ENCODE data around the gene TOX2.

The TOX2 gene

DNA sequence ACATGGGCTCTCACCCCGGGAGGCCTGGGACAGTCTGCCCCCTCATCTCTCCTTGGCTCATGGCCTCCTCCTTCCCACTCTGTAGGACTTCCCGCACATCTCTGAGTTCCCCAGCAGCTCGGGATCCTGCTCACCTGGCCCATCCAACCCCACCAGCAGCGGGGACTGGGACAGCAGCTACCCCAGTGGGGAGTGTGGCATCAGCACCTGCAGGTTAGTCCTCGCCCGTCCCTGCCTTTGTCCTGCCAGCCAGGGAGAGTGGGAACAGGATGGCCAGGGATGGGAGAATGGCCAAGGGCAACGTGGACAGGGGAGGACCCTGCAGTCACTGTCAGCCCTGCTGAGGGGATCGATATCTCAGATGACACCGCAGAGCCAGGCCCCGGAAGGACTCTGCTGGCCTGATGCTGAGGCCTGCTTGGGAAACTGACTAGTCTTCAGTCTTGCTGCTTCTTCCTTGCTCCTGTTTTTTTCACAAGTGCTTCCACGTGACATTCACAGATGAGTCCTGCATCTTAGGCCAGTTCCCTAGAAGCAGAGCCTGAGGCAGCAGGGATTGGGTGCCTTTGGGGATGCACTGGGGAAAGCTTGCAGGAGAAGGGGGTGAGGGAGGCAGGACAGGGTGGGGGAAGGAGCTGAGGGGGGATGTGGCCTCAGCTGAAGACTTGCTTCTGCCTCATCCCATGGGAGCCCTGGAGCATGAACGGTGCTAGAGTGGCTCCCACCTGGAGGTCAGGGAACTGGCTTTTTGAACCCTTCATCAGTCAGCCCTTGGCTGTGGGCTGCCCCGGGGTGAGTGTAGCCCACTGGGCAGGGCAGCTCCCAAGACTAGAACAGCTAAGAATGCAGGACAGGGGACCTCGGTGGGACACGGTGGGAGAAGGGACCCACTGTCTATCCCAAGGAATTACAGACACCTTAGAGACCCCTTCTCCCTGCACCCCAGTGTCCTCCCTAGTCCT is 152.3 kb downstream of the TOX2 start:
- no peak for DNase-seq

DNA sequence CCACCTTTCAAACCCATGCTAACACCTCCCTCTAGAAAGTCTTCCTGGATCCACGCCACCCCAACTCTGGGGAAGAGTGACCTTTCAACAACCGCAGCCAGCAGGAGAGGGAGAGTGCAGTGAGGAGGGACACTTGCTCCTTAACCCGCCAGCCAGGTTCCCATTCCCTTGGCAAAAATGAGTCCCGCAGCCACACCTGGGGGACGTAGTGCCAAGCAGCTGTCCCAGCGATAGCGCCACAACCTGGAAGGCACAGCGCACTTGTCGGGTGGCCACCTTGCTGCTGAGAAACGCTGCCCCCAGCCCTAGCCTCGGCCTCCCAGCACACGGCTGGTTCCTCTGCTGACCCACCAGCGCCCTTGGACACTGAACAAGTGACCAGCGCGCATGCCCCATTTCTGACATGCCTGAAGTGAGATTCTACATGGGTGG is 153.0 kb downstream of the TOX2 start:
- no peak for DNase-seq

DNA sequence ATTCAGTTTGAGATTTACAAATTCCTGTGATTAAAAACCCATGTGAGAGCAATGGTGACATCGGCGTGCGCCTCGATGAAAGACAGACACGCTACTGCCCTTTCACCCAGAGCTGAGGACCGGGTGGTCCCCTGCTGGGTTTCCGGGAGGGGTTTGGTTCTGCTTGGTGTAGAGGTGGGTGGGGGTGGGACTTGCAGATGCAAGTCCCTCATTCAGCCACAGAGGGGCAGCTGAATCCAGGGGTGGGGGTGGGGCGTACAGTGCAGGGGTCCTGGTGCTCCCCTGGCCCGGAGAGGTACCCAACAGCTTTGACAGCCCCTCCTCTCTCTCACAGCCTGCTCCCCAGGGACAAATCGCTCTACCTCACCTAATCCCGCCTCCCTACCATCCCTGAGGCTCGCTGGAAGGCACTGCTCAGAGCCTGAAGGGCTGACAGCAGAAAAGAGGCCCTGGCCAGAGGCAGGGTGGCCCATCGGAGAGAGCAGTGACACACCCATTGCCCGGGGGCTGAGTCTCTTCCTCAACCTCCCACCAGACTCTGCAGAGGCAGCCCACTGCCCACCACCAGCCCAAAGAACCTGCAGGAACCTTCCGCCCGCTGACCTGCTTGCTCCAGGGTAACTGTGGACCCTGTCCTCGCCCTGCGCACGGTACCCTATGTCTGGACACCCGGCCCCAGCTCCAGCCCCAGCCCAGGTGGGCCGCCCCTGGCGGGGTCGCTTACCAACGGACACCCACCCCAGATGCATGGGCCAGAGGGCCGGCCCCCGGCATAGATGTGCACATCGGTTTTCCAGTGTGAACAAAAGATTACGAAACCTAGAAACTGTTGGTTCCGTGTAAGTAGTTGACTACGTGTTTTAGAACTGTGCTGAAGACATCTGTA is 153.9 kb downstream of the TOX2 start:
- no peak for DNase-seq

DNA sequence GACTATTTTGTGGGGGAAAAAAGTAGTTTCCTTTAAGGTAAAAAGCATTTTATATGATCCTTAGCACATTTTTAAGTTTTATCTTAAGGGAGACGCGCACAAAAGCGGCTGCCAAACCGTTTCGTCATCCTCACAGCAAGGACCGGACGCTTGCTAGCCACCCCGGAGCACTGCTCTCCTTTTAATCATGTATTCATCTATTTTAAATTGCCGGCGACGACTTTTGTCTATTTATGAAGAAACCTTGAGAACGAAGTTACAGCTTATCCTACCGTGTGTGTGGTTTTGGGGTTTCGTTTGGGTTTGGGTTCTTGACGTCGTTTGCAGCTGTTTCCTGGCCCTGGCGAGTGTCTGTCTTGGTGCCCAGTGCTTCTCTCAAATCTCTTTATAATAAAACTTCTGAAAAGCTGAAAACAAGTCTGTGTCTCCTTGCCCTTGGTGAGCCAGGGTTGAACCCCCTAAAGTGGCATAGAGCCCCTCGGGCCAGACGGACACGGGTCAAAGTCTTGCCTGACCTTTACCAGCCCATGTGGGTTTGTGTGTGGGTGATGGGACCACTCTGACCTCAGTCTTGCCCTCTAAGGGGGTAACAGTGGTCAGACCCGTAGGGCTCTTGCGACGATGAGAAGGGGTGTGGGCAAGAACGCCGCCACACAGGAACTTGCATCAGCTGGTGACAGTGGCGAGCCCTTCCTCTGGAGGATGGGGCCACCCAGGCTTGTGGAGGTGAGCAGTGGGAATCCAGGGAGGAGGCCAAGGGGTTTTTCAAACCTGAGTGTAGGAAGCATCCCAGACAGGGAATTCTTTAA is 154.8 kb downstream of the TOX2 start:
- DNase-seq: no peak

DNA sequence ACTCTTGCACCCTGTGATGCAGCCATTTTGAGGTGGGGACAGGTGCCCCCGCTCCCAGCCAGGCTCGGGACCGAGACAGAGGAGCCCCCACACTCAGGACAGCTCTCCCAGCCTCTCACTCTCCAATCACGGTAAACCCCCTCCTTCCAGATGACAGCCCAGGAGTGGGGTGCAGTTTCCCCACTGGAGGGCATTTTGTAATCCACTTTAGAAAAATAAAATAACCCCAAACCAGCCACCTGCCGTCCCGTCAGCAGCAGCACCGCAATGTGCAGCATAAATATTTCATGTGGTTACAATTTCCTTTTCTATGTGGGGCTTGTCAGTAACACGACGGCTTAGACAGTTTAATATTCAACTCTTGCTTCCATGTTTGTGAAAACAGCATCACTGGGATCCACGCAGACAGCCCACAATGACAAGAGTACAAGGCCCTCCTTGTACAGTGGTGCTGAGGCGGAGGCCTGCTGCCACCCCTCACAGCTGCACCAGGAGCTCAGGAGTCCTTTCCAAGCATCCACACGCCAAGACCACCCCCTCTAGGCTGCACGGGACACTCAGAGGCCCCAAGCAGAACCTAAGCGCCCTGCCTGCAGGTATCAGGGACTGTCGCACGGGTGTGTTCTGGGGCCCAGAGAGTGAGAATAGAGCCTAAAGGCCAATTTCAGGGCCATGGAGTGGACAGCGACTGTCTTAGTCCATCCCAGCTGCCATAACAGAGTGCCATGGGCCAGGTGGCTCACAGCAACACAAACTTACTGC is 155.7 kb downstream of the TOX2 start:
- no peak for DNase-seq

DNA sequence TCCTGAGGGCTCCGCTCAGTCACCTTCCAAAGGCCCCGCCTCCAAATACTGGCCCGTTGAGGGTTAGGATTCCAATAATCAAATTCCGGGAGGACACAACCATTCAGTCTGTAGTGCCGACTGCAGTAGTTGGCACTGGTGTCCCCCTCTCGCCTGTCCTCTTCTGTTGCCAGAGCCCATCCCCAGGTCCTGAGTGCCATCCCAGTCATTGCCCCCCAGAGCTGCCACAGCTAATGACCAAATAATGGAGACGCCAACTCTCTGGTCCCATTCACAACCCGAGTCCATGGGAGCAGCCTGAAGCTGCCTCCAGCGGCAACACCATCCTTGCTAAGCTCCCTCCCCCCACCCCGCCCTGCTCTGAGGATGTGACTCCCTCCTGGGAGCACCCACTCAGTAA is 156.4 kb downstream of the TOX2 start:
- no peak for DNase-seq

DNA sequence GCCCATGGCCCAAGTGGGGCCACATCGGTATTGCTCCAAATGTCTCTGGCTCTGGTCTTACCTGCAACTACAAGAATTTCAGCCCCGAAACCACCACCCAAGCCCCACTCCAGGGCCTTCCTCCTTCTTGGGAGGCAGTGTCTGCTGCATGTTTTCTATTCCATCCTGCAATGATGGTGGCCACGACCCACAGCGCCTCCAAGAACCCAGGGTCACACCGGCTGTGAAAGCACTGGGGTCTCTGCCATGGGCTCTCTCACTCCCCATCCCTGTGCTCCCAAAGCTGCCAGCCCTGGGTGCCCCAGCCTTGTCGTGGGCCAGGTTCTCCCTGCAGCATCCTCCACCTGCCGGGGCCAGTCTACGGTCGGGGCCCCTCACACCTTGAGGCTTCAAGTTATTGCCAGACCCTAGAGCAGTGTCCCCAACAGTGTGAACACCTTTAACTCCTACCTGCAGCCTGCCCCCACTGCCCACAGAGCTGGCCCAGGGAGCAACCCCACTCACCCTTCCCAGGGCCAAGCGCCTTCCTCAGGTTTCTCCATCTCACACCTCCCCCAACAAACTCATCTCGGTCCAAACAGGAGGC is 157.0 kb downstream of the TOX2 start:
- DNase-seq: no peak

DNA sequence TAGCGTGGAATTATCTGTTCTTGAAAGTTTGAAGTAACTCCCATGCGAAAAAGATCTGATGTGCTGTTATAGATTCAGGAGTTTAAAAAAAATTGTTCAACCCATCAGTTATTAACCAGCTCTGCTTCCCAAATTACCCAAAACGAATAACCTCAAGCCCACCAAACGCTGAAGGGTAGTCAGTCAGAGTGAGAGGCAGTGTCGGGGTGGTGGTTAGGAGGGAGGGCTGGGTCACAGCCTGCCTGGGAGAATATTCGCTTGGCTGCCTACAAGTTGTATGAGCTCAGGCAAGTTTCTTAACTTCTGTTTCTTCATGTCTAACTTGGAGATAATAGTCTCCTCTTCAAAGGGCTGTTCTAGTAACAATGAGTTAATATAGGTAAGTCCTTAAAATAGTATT is 157.7 kb downstream of the TOX2 start:
- DNase-seq: no peak

DNA sequence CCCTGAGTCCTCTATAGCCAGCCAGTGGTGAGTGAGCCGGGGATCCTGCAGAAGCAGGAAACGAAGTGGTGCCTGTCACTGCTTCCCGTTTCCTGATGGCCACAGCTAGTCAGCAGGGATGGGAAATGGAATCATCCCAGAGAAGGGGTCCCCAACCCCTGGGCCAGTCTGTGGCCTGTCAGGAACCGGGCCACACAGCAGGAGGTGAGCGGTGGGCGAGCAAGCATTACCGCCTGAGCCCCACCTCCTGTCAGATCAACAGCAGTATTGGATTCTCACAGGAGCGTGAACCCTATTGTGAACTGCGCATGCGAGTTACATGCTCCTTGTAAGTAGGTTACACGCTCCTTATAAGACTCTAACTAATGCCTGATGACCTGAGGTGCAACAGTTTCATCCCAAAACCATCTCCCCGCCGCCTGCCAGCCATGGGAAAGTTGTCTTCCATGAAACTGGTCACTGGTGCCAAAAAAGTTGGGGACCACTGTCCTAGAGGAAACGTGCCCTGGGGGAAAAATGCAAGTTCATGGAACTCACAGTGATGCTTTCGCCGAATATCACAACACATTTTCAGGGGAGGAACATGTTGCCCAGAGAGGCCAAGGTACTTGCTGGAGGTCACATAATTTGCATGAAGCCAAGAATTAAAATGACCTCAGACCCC is 158.5 kb downstream of the TOX2 start:
- DNase-seq: no peak

DNA sequence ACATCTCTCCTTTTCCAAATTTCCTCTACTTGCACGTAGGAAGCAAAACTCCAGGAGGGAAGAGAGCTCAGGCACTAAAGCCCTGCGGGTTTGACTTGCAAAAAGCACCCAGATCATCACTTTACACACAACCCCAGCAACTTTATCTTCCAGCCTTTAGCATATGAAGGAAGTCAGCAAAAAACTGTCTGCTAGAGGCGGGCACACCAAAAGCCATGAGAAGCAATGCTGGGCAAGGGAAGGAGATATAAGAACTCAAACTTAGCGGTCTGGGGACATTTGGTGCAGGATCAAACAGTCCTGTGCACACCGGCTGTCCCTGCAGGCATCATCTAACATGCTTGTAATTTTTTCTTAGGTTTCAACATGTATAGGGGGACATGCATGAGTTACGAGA is 159.0 kb downstream of the TOX2 start:
- no peak for DNase-seq

DNA sequence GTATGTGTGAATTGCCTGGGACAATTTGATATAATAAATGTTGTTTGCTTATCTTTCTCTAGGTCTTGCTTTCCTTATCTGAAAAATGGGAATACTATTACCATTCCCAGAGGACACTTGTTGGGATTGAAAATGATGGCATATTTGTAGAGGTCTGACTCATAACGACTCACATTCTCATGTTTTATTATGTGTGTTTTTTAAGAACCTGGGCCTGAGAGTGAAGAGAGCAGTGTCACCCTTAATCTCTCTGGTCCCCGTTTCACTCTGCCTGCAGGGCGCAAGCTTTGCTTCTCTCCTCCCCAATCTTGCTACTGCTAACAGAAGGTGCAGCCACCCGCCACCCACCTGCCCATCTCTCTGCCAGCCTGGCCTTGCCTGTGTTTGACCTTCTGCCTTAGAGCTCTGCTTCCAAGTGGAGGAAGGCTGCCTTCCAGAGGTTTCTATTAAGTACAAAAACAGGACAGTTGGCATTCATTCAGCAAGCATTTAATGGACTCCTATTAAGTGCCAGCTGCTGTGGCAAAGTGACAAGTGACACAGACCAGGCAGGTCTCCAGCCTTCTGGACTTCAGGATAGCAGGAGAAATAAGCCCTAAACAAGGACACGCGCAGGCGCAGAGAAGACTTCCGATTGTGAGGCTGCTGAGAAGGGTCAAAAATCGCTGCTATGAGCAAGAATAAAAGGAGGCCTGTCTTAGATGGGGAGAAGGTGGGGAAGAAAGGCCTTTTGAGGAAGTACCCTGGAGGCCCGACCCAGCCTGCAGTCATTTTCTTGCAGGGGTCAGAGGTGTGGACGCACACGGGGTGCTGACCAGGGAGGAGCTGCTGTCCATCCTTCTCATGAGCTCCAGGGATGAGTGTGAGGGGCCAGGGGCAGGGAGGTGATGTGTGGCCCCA is 159.8 kb downstream of the TOX2 start:
- DNase-seq: no peak

DNA sequence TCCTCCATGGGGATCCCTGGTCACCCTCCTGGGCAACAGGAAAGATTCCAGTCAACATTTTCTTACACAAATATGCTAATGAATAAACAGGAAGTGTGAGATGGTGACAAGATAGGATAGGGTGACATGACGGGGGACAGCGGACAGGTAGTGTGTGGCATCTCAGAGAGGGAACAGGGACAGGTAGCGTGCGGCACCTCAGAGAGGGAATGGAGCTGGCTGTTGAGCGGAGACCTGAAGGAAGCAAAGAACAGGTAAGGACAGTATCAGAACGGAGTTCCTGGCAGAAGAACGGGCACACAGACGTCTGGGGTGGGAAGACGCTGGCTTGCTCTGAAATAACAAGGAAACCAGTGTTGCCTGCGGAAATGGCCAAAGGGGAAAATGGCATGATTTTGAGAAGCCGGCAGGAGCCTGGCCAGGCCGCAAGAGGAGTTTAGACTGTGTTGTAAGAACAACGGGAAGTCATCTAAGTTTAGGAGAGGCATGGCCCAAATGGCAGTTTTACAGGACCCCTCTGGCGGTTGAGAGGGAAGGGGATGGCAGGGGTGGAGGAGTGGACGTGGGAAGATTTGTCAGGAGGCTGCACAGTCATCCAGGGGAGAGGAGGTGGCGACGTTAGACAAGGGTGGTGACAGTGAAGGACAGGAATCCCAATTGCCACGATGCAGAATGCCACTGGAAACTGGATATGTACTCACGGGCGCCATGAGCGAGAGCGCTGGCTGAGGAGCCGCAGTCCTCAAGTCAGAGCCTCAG is 160.7 kb downstream of the TOX2 start:
- no peak for DNase-seq

DNA sequence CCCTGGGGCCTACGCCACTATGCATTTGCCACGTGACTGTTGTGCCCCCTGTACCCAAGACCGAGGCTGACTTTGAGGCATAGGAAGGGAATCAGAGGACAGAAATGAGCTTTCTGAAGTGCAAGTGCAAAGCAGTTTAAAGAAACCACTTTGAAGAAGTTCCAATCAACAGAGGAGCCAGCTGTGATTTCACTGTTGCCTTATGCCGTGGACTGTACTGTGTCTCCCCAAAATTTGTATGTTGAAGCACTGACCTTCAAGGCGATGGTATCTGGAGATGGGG is 161.2 kb downstream of the TOX2 start:
- no peak for DNase-seq

DNA sequence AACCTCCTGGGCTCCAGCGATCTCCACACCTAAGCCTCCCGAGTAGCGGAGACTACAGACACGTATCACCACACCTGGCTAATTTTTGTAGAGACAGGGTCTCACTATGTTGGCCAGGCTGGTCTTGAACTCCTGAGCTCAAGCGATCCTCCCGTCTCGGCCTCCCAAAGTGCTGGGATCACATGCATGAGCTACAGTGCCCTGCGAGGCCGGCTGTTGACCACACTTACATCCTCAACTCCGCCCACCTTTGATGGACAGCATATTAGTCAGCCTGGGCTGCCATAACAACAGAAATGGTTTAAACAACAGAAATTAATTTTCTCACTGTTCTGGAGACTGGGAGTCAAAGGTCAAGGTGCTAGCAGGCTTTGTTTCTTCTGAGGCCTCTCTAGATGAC is 164.6 kb downstream of the TOX2 start:
- no peak for DNase-seq

DNA sequence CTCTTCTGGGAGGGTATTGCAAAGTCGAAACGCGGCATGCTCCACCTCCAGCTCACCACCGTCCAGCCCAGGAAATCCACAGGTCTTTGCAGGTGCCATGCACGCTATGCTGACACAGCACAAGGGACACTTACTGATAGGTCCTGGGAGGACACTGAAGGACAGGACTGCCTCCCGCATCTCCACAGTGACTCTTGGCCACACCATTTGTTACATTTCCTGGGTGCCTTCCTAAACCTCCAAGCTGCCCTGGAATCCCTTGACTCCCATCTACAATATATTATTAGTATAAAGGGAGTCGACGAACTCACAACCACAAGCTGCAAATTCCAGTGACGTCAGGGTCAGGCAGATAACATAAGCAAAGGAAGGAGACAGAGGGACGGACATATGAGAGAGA is 165.4 kb downstream of the TOX2 start:
- no peak for DNase-seq

DNA sequence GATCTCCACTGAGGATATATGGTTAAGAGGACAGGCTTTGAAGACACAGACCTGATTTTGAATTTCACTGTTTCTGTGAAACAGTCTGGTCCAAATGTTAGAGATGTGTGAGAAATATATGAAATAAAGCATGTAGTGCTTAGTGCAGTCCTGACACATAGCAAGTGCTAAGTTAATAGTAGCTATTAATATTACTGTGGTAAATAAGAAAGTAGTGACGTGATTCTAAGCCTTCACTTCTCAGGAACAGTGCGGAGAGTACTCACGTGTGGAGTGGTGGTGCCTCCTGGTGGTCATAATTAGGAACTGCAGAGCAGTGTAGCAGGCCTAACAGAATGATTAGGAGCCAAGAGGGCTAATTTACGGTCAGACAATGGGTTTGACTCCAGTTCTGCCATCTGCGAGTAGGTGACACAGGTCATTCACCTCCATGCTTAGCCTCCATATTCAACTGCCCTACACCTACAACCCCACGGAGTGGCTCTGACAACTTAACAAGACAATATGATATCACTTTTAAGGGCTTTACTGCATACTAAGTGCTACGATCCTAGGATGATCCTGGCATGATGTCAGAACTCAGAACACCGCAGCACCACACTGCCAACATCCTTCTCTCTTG is 166.1 kb downstream of the TOX2 start:
- peak; percentile 20 for DNase-seq

DNA sequence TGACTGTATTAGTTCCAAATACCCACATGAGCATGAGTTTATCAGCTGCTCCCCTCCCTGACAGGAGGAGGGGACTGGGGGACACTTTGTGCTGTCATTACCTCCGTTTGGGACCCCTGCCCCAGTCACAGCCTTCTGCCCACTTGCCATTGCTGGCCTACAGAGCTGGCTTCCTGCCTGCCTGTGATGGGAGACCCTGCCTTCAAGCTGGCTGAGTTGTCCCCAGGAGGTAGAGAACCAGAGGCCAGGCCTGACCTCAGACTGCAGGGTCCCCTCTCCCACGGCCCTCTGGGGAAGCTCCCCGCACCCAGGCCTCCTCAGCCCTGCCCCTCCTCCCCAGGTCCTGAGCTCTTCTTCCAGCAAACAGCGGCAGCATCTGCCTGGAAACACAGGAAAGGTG is 166.8 kb downstream of the TOX2 start:
- no peak for DNase-seq

DNA sequence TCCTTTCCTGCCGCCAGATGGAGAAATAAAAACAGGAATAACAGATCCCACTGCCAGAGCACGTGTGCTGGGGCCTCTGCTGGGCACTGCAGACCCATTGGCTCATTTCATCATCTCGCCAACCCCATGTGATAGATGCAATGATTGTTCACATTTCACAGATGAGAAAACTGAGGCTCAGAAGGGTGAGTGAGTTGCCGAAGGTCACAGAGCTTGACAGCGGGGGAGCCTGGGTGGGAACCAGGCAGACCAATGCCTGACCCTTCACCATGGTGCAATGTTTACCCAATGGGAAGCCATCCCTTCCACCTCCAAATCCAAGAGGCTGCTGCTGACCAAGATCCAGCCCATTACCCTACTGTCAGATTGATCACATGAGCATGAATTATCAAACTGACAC is 167.2 kb downstream of the TOX2 start:
- no peak for DNase-seq

Measured in NCI-H524 treated with DMSO at 0.1 percent for 48 hours (cell line).